ENCODE data around the gene AMDHD2.
"Not testable (repeated sequence)": the region's sequence is repeated elsewhere in the genome, so short reads cannot be mapped to it uniquely, and the experiment has no call there.

Gene AMDHD2

GRCh38 chr16:2520097-2520783 is at the start of gene AMDHD2:
Gene AMDHD2, plus strand, starts transcription at chr16:2520371. Its CDS starts 88 bp downstream, at chr16:2520459.
- intact Hi-C loops (cut with DNase I): loop anchor here (10.0 kb wide), 1 partner anchor 145 kb away; no protein-coding TSS in a partner anchor
- peak; percentile 67 to 96 (median 89) for DNase-seq

GRCh38 chr16:2470603-2471015 is 49.6 kb upstream of the AMDHD2 start:
- intact Hi-C loops (cut with DNase I): loop anchor here (10.0 kb wide), 1 partner anchor 46 kb away; the partner anchor contains the start of gene CCNF
- DNase-seq: peak in 1 of 42 donors; percentile 26

- intact Hi-C loops (cut with DNase I): loop anchor here (10.0 kb wide), 1 partner anchor 46 kb away; the partner anchor contains the start of gene CCNF
- peak in 10 of 42 donors; percentile 23 to 69 (median 49) for DNase-seq
Observed at GRCh38 chr16:2471016-2471652, 49.0 kb upstream of the AMDHD2 start, which contains the start of gene NTN3. Gene NTN3, plus strand, starts transcription at chr16:2471297. Its CDS starts 405 bp downstream, at chr16:2471702.

- peak in 1 of 42 donors; percentile 22 for DNase-seq
- intact Hi-C loops (cut with DNase I): loop anchor here (10.0 kb wide), 1 partner anchor 47 kb away; the partner anchor contains the start of gene CCNF
Observed at GRCh38 chr16:2471653-2472487, 48.3 kb upstream of the AMDHD2 start.

- DNase-seq: no peak
- intact Hi-C loops (cut with DNase I): loop anchor here (10.0 kb wide), 1 partner anchor 48 kb away; the partner anchor contains the start of gene CCNF
Observed at GRCh38 chr16:2472488-2472864, 47.7 kb upstream of the AMDHD2 start.

- DNase-seq: no peak
- intact Hi-C loops (cut with DNase I): loop anchor here (10.0 kb wide), 1 partner anchor 48 kb away; the partner anchor contains the start of gene CCNF
Observed at GRCh38 chr16:2472885-2473445, 47.2 kb upstream of the AMDHD2 start.

- intact Hi-C loops (cut with DNase I): loop anchor here (10.0 kb wide), 1 partner anchor 49 kb away; the partner anchor contains the start of gene CCNF
- DNase-seq: peak in 17 of 42 donors; percentile 36 to 76 (median 58)
Observed at GRCh38 chr16:2473446-2473926, 46.7 kb upstream of the AMDHD2 start.

GRCh38 chr16:2473999-2474876 is 45.9 kb upstream of the AMDHD2 start:
- intact Hi-C loops (cut with DNase I): loop anchor here (10.0 kb wide), 1 partner anchor 49 kb away; the partner anchor contains the start of gene CCNF
- DNase-seq: peak in 36 of 42 donors; percentile 41 to 80 (median 64)

- intact Hi-C loops (cut with DNase I): loop anchor here (10.0 kb wide), 1 partner anchor 50 kb away; the partner anchor contains the start of gene CCNF
- DNase-seq: peak; percentile 46 to 94 (median 88)
Observed at GRCh38 chr16:2474877-2475412, 45.2 kb upstream of the AMDHD2 start, which contains the start of gene TBC1D24. Gene TBC1D24, plus strand, starts transcription at chr16:2475127. Its CDS starts 21,022 bp downstream, at chr16:2496149.

GRCh38 chr16:2475413-2476344 is 44.5 kb upstream of the AMDHD2 start:
- intact Hi-C loops (cut with DNase I): loop anchor here (10.0 kb wide), 1 partner anchor 51 kb away; the partner anchor contains the start of gene CCNF
- DNase-seq: peak in 1 of 42 donors; percentile 46

- DNase-seq: no peak
- intact Hi-C loops (cut with DNase I): loop anchor here (10.0 kb wide), 1 partner anchor 52 kb away; the partner anchor contains the start of gene CCNF
Observed at GRCh38 chr16:2476345-2476720, 43.8 kb upstream of the AMDHD2 start.

- intact Hi-C loops (cut with DNase I): loop anchor here (10.0 kb wide), 1 partner anchor 52 kb away; the partner anchor contains the start of gene CCNF
- DNase-seq: no peak
Observed at GRCh38 chr16:2476741-2477140, 43.4 kb upstream of the AMDHD2 start.

- DNase-seq: no peak
- intact Hi-C loops (cut with DNase I): loop anchor here (10.0 kb wide), 1 partner anchor 53 kb away; the partner anchor contains the start of gene CCNF
Observed at GRCh38 chr16:2477327-2477726, 42.8 kb upstream of the AMDHD2 start.

- intact Hi-C loops (cut with DNase I): loop anchor here (10.0 kb wide), 1 partner anchor 53 kb away; the partner anchor contains the start of gene CCNF
- no peak for DNase-seq
Observed at GRCh38 chr16:2478279-2478678, 41.9 kb upstream of the AMDHD2 start.

GRCh38 chr16:2479996-2480395 is 40.2 kb upstream of the AMDHD2 start:
- intact Hi-C loops (cut with DNase I): loop anchor here (10.0 kb wide), 1 partner anchor 55 kb away; the partner anchor contains the start of gene CCNF

More at GRCh38 chr16:2479996-2480395, 40.2 kb upstream of the AMDHD2 start:
- not testable (repeated sequence) for DNase-seq

Measured in head of caudate nucleus (tissue), 42 donors.